Large intestine (tissue), 3 donors: ENCODE results near the gene FLAD1. TPM values are rescaled to one million over a fixed set of nuclear protein-coding genes. Genes with fewer than 3 reads are reported as not detected.

ENCODE experiments used
- DNase-seq, 2 donors: peaks; one replicate each; pipeline versions ENCODE4 v3.0.0 to v3.0.0-alpha.2; 2013
- H3K27ac ChIP-seq: one replicate; pipeline ENCODE4 v1.5.1; 2013; ENCODE audit warnings: low read length
- H3K27me3 ChIP-seq: 2 replicates; pipeline ENCODE4 v1.6.1; 2013; ENCODE audit warnings: low read length; ENCODE audit not compliant: control insufficient read depth, insufficient read depth
- H3K36me3 ChIP-seq: 2 replicates; pipeline ENCODE4 v1.6.1; 2013; ENCODE audit warnings: low read length; ENCODE audit not compliant: control insufficient read depth, insufficient read depth
- H3K4me1 ChIP-seq: one replicate; pipeline ENCODE4 v1.6.1; 2013; ENCODE audit warnings: low read length; ENCODE audit not compliant: control insufficient read depth, insufficient read depth
- H3K4me3 ChIP-seq: one replicate; pipeline ENCODE4 v1.5.1; 2013; ENCODE audit warnings: low read length
- H3K9me3 ChIP-seq: one replicate; pipeline ENCODE4 v1.6.1; 2013; ENCODE audit warnings: mild to moderate bottlenecking, low read depth, low read length, moderate library complexity; ENCODE audit not compliant: control insufficient read depth
- WGBS: methylation state at CpG from one replicate; pipeline ENCODE4 v1.1.5; 2013; ENCODE audit warnings: low lambda C conversion rate; ENCODE audit not compliant: insufficient coverage; 5-methylcytosine and 5-hydroxymethylcytosine counted together
- polyA plus RNA-seq: library from polyadenylated mRNA; unstranded; fragments of 120-200 nt; gene quantifications from one replicate; pipeline ENCODE4 v1.2.1, GENCODE V29; 2013

The FLAD1 gene
- polyA plus RNA-seq, 1 donor, result 28.0 TPM

DNA sequence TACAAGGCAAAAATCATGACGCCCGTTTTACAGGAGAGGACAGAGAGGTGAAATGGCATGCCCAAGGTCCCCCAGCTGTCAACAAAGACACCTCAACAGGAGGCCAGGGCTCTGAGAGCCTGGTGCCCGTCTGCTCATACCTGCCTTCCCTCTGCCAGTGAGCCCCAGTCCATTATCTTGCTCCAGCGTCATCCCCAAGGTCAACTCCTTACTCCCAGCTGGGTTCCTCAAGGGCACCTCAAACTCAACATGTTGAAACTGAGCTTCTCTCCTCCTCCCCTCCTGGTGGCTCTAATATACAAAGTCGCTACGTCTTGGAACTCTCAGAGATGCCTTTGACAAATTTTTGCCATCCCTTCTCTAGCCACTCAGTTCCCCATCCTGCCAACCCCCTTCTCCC is 30.5 kb upstream of the FLAD1 start:
- DNase-seq, result no peak
- Histone ChIP-seq H3K4me3 (no peak overlapping the region), H3K4me1 (peaks cover 32% of the 10 kb centered on the region), H3K9me3 (no peaks in the 10 kb centered on the region), H3K27ac (no peak overlapping the region), H3K27me3 (no peaks in the 10 kb centered on the region), H3K36me3 (peaks cover 29% of the 10 kb centered on the region)
- WGBS, result no CpG with 5 or more reads among the region's 6 CpGs

DNA sequence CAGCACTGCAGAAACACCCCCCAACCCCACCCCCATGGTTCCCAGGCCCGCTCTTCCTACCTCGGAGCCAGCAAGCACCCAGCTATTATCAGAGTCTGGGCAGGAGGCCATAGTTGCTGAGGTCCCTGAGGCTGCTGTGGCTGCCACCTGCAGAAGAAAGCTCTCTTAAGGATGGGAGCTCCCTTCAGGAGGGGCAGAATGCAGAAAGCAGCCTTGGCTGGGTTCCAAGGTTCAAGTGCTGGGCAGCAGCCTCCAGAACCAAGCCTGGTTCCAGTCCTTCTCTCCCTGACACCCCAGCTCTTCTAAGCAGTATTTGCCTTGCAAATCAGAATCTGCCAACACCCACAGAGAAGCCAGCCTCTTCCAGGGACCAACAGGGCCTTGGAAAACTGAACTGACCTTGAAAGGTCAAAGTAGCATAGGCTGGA is 29.5 kb upstream of the FLAD1 start:
- no peaks in the 10 kb centered on the region for H3K27me3 ChIP-seq
- peaks cover 26% of the 10 kb centered on the region for H3K36me3 ChIP-seq
- H3K27ac ChIP-seq, result no peak overlapping the region
- no peak overlapping the region for H3K4me3 ChIP-seq
- WGBS, result no CpG with 5 or more reads among the region's 2 CpGs
- peaks cover 32% of the 10 kb centered on the region for H3K4me1 ChIP-seq
- no peaks in the 10 kb centered on the region for H3K9me3 ChIP-seq
- no peak for DNase-seq

DNA sequence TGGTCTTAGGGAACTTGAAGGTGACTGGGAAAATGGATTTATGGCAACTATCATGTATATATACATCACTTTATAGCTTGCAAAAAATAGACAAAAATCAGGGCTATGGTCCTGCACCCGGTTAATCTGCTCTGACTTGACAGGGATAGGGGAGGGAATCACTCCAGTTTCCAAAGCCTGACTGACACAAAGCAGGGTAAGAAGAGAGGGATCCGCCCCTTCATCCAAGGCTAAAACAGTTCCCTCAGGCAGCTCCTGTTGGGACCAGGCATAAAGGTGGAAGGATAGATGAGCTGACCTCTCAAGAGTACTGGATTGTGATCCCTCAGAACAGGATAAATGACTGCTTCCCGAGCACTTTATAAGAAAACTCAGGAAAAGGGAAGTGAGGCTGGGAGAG is 28.6 kb upstream of the FLAD1 start:
- WGBS, result no CpG with 5 or more reads among the region's 3 CpGs
- no peak overlapping the region for H3K4me3 ChIP-seq
- H3K27ac ChIP-seq, result peak overlapping the region; percentile 26
- peaks cover 32% of the 10 kb centered on the region for H3K36me3 ChIP-seq
- no peaks in the 10 kb centered on the region for H3K9me3 ChIP-seq
- no peaks in the 10 kb centered on the region for H3K27me3 ChIP-seq
- peaks cover 32% of the 10 kb centered on the region for H3K4me1 ChIP-seq
- DNase-seq, result no peak

DNA sequence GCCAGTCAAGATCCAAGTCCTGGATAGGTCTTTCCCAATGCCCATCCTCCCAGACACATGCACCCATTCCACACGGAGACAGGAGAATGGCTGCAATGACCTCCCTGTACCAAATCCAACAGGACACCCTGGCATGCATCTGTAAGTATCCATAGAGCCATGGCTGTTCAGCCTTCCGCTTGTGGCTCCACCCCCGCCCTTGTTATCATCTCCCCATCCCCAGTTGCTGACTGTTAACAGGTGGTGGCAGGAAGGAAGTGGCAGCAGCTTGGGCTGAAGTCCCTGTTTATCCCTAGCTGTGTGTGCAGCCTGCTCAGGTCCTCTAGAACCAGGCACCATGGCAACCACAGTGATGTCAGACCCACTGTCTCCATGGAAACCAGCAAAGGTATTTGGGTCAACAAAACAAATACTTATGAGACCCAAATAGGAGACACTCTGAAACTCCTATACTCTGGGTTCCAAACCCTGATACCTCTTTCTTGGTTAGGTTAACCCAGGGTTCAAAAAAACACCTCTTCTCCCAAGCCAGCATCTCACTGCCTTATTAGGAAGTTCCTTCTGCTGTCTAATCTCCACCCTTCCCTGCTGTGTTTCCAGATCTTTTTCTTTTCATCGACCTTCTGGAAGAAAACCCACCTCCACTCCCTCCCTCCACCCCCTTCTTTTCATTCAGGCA is 28.0 kb upstream of the FLAD1 start:
- Histone ChIP-seq H3K4me1 (peaks cover 32% of the 10 kb centered on the region), H3K9me3 (no peaks in the 10 kb centered on the region), H3K36me3 (peaks cover 35% of the 10 kb centered on the region), H3K27me3 (no peaks in the 10 kb centered on the region), H3K4me3 (peak overlapping the region; percentile 56), H3K27ac (peak overlapping the region; percentile 71)
- DNase-seq, result peak; percentile 82 to 87
- WGBS, result 0% methylated on average over 1 of the region's 4 CpGs

DNA sequence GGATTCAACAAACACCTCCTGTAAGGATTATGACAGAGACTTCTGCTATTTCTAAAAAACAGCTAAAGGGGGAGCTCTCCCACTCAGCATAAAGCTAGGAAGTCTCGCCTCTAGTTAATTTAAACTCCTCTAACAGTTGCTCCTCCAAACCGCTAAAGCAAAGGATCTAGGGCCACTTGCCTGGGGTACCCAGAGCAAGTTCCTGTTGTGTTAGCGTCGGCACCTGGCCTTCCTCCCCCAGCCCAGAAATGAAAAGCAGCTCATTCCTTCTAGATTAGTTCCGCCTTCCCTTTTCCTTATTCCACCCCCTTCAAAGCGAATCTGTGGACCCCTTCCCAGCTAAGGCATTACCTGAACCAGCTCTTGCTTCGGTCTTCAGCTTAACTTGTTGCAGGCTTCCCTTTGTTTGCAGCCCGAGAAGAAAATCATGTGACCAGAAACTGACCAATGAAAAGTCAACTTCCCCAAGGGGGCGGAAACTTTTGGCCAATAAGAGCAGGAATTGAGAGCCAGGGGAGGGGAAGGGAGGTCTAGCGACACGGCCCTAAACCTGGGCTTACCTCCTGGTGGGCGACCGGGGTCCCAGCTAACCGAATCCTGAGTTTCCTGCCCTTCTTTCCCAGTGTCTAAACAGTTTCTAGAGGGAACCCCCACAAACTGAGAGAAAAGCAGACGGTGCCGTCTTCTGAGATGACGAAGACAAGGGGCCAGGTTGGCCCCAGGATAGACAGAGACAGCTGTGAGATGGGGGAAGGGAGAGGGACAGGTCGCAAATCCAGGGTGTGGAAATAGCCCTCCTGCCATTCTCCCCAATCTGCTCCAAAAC is 27.2 kb upstream of the FLAD1 start, which contains the start of gene PBXIP1:
Gene PBXIP1 (minus strand): TSS at position 382 of the 826 bp plus-strand sequence. CDS start 2,378 bp downstream, outside the sequence.
- DNase-seq, result peak; percentile 87 to 93
- no CpG with 5 or more reads among the region's 18 CpGs for WGBS
- peaks cover 38% of the 10 kb centered on the region for H3K4me1 ChIP-seq

DNA sequence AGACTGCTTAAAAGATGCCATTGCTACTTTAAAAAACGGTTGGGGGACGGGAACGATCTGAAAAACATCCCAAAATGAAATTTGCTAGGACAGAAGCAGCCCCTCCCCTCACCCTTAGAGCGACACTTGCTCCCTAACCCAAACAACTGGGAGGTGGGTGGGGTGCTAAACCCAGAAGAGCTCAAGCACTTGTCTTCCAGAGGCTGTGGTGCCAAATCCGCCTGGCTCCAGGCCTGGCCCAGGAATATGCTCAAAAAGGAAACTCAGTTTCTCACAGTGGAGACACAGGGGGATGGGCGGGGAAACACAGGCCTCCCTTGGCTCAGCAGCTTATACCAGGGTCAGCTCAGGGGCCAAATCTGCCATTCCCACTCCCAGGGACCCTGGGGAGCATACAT is 26.6 kb upstream of the FLAD1 start:
- H3K4me1 ChIP-seq, result peaks cover 38% of the 10 kb centered on the region
- H3K27me3 ChIP-seq, result no peaks in the 10 kb centered on the region
- H3K27ac ChIP-seq, result no peak overlapping the region
- no peaks in the 10 kb centered on the region for H3K9me3 ChIP-seq
- H3K36me3 ChIP-seq, result peaks cover 22% of the 10 kb centered on the region
- WGBS, result 0% methylated on average over 2 of the region's 6 CpGs
- H3K4me3 ChIP-seq, result peak overlapping the region; percentile 56
- no peak for DNase-seq

More for the DNA sequence above, 27.2 kb upstream of the FLAD1 start, which contains the start of gene PBXIP1:
- peaks cover 28% of the 10 kb centered on the region for H3K36me3 ChIP-seq
- no peaks in the 10 kb centered on the region for H3K9me3 ChIP-seq
- no peaks in the 10 kb centered on the region for H3K27me3 ChIP-seq
- H3K4me3 ChIP-seq, result peak within 1 kb of the TSS; percentile 56
- H3K27ac ChIP-seq, result peak within 1 kb of the TSS; percentile 71

GRCh38 chr1:154957091-154957657 is 26.0 kb upstream of the FLAD1 start:
- H3K27ac ChIP-seq, result no peak overlapping the region
- peaks cover 18% of the 10 kb centered on the region for H3K36me3 ChIP-seq
- H3K4me3 ChIP-seq, result no peak overlapping the region
- peaks cover 38% of the 10 kb centered on the region for H3K4me1 ChIP-seq
- H3K9me3 ChIP-seq, result peaks cover under 1% of the 10 kb centered on the region
- no peak for DNase-seq
- no CpG with 5 or more reads among the region's 9 CpGs for WGBS
- no peaks in the 10 kb centered on the region for H3K27me3 ChIP-seq

DNA sequence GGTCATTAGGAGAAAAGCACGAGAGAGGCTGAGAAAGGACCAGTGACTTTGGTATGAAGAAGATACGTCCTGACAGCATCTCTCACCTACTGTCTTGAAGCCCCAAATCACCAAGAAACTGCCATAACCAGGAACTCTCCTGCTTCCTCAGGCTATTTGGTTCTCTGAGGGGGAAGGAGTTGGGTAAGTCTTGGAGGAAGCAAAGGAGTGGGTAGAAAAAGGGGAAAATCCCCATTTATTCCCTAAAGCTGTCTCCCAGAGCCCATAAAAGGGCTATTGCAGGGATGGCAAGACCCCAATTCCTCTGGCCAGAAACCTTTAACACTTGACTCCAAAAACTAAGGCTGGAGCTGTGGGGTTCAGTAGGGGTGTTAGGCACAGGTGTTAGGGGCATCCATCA is 25.1 kb upstream of the FLAD1 start:
- no peaks in the 10 kb centered on the region for H3K27me3 ChIP-seq
- no peak for DNase-seq
- H3K36me3 ChIP-seq, result peaks cover 20% of the 10 kb centered on the region
- H3K9me3 ChIP-seq, result peaks cover 2% of the 10 kb centered on the region
- H3K27ac ChIP-seq, result no peak overlapping the region
- no peak overlapping the region for H3K4me3 ChIP-seq
- peaks cover 47% of the 10 kb centered on the region for H3K4me1 ChIP-seq
- no CpG with 5 or more reads among the region's 2 CpGs for WGBS

DNA sequence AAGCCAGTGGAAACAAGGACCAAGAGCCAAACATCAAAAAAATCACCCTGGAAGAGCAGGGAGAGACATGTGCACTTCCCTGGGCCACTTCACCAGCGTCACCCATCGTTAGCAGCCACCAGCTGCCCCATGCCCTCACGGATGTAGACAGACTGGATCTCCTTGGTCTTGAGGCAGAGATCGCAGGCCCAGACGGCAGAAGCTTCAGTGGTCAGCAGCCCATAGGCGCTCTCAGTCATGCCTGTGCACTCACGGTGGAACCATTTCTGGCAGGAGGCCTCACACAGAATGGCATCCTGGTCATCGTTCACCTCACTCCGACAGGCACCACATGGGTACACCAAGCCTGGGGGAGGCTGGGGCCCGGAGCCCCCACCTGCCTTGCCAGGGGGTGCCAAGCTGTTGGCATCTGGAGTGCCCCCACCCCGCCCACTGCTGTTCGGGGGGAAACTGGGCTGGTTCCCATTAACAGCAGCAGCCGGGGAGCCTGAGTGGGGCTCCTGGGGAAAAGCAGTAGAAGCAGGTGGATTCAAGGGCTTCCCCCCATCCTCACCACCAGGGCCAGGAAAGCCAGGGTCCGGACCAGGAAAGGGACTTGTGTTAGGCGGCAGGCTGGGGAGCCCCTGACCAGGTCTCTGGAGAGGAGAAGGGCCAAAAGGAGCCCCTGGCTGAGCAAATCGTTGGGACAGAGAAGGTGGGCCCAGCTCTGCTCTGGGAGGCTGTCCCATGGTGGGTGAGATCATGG is 24.3 kb upstream of the FLAD1 start:
- Histone ChIP-seq H3K36me3 (peaks cover 29% of the 10 kb centered on the region), H3K4me1 (peaks cover 46% of the 10 kb centered on the region), H3K4me3 (no peak overlapping the region), H3K27me3 (no peaks in the 10 kb centered on the region), H3K9me3 (peaks cover 2% of the 10 kb centered on the region), H3K27ac (no peak overlapping the region)
- no peak for DNase-seq
- no CpG with 5 or more reads among the region's 16 CpGs for WGBS

GRCh38 chr1:154959426-154959780 is 23.7 kb upstream of the FLAD1 start:
- DNase-seq, result no peak
- no CpG with 5 or more reads among the region's 7 CpGs for WGBS
- no peaks in the 10 kb centered on the region for H3K27me3 ChIP-seq
- H3K4me1 ChIP-seq, result peaks cover 40% of the 10 kb centered on the region
- H3K4me3 ChIP-seq, result no peak overlapping the region
- peaks cover 2% of the 10 kb centered on the region for H3K9me3 ChIP-seq
- H3K27ac ChIP-seq, result no peak overlapping the region
- H3K36me3 ChIP-seq, result peaks cover 34% of the 10 kb centered on the region
